ENCODE results near the gene TMEM59L.

GRCh38 chr19:18657590-18658365 is 45.1 kb downstream of the TMEM59L start:
- no peak for TF ChIP-seq CTCF (IDR thresholded peaks at IDR 0.05; ENCODE audit: poor library complexity)
- TF ChIP-seq EZH2 (IDR thresholded peaks at IDR 0.05; ENCODE audit: borderline replicate concordance), result no peak
